G401 (cell line): ENCODE data around the gene RNF180. TPM values are rescaled to one million over a fixed set of nuclear protein-coding genes. Genes with fewer than 3 reads are reported as not detected.

ENCODE experiments used
- DNase-seq: peaks from one replicate; pipeline ENCODE4 v3.0.0-alpha.2; 2015; ENCODE audit warnings: low spot score
- in situ Hi-C: cut with HindIII; loops from 2 replicates; pipeline ENCODE4 v1.10.0; 2016; ENCODE audit warnings: low sequenced_read_pairs, mixed read lengths
- total RNA-seq: library from RNA; depleted of rRNA; stranded (reverse); fragments of >200 nt; shearing (Covaris generic); gene quantifications from 2 replicates; pipeline ENCODE4 v1.2.3, GENCODE V29; 2014; rRNA removed

The RNF180 gene, protein sequence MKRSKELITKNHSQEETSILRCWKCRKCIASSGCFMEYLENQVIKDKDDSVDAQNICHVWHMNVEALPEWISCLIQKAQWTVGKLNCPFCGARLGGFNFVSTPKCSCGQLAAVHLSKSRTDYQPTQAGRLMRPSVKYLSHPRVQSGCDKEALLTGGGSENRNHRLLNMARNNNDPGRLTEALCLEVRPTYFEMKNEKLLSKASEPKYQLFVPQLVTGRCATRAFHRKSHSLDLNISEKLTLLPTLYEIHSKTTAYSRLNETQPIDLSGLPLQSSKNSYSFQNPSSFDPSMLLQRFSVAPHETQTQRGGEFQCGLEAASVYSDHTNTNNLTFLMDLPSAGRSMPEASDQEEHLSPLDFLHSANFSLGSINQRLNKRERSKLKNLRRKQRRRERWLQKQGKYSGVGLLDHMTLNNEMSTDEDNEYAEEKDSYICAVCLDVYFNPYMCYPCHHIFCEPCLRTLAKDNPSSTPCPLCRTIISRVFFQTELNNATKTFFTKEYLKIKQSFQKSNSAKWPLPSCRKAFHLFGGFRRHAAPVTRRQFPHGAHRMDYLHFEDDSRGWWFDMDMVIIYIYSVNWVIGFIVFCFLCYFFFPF
- total RNA-seq: not detected in 2 replicates

DNA sequence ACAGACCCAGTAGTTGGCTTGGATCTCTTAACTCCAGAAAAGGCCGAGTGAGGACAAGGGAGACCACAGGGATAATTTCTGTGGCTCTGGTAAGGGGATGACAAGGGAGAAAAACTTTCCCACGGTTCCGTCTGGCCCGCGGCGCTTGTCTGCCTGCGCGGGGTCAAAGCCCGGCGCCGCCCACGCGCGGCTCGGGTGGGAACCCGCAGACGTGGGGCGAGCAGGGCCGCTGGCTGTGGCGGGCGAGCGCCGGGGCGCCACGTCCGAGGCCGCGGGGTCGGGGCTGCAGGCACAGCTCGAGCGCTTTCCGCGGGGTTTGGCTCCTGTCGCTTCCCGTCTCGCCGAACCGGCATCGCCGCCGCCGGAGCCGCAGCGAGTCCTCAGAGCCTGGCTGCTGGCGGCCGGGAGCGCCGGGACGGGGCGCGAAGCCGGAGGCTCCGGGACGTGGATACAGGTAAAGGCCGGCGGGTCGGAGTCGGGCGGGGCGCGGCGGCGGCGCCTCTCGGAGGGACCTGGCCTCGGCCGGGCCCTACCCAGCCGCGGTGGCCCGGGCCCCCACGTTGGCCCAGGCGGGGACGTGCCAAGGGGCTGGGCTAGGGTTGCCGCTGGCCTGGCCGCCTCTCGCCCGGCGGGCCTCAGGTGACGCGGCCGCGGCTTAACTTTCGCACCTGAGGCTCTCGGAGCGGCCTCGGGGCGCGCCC, at the start of gene RNF180:
Gene RNF180 (plus strand): TSS at position 344 of the 701 bp plus-strand sequence. CDS start 34,965 bp downstream, outside the sequence.
- in situ Hi-C loops: no loop called here

DNA sequence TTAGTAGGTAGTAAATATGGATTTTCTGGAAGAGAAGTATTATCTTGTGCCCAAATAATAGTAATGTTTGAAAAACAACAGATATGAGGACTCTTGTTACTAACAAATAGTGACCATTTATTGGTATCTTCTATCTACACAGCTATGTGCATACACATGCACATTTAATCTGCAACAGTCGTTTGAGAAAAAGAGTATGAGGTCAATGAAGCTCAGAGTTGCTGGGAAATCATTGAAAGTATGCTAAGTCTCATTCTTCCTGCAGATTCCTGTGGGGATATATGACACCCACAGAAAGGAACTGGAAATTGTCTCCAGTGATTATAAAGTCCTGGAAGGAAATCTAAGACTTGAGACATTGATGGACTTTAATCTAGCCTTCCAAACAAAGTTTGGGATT, 40.1 kb upstream of the RNF180 start:
- DNase-seq: no peak
- in situ Hi-C loops: no loop called here

More for the DNA sequence above, at the start of gene RNF180:
- peak; percentile 49 for DNase-seq

DNA sequence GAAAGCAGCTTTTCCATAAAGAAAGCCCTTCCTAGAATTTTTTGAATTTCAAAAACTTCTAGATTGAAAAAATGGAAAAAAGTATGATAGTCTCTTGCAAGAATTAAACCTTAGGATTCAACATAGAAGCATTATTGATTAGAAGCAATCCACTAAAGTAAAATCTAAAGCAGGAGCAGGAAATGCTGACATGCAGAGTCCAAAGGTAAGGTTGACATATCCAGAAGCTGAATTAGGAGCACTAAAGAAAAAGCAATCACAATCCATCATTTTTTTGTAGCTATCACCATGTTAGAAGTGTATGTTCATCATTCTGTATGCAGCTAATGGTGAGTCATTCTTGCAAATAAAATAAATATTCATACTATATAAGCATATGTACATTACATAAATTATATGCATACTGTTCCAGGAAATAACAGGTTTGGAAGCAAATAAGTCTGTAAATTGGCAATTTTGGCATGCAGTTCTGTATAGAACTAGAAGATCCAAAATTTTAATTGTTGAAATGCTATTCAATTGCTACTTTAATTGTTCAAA, 39.4 kb upstream of the RNF180 start:
- in situ Hi-C loops: no loop called here
- no peak for DNase-seq

DNA sequence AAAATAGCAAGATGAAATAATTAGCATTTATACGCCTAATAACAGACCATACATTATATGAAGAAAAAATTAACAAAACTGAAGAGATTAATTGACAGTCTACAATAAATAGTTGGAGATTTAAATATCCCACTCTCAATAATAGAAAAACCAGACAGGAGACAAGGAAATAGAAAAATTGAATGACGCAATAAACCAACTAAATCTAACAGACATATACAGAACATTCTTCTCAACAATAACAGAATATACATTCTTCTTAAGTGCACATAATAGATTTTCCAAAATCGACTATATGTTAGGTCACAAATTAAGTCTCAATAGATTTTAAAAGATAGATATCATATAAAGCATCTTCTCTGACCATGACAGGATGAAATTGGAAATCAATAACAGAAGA, 25.6 kb upstream of the RNF180 start:
- in situ Hi-C loops: no loop called here
- no peak for DNase-seq

DNA sequence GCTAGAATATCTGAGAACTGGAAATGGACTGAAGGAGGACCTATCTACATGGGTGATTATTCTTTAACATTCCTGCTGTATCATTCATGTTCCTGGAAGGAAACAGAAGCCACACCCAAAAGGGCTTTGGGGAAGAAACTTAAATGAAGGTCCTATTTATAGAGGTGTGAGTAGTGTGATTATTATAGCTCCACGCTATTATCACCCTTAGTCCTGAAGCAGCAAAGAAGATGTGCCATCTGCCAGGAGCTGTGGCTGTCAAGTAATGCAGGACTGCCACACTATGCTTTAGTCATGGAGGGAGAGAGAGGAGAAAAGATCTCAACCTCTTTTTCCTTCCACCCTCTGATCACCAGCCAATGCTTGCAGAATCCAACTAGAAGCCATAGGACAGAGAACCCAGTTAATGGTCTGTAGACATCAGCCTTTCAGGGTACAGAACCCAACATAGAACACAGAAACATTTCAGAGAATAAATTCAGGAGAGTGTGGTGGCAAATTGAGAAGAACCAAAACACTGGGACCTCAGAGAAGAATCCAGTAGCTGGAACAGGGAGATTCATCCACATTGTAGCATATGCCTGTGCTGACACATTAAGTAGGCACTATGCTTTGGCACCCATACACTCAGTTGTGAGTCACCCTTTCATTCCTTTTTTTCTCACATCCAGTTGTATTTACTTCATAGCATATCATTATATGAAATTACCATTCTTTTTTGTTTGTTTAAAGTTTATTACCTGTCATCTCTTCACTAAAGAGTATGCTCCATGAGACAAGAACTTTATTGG, 21.0 kb upstream of the RNF180 start:
- in situ Hi-C loops: no loop called here
- DNase-seq: no peak

DNA sequence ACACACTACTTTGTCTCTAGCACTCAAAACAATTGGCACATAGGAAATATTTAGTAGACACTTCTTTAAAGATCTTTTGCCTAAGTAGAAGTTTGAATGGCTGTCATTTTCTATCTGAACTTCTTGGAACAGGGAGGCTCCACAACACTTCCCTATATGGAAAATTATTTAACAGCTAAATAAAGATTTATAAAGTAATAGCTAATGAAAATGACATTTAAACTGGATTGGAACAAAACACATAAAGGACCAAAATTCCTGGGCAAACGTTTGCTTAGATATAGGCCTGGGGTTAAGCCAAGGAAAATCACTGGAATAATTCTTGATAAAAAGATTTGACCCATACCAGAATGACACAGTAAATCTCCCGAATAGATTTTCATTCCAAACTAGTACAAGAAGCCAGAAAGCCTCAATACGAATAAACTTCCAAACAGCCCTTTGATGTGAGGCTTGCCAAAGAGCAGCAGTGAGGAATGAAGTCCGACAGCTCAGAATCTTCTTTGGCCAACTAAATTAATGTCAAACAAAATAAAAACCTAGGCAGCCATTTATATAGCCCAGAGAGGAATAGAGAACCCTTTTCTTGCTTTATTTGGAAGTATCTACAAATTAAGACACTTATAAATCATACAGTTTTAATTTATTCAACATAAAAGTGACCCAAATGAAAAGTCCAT, 20.3 kb upstream of the RNF180 start:
- in situ Hi-C loops: no loop called here
- no peak for DNase-seq

DNA sequence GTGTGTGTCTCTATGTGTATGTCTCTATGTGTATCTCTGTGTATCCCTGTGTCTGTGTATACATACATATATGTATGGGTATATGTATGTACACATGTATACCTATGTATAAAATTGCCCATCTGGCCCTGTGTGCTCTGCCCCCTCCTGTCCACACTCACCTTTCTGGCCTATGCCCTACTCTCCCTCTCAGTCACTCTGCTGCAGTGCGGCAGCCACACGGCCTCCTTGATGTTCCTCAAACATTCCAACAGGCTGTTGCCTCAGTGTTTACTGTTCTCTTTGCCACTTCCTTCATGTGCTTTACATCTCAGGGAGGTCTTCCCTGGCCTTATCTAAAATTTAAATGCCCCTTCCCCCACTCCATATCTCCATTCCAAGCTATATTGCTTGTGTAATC, 18.3 kb upstream of the RNF180 start:
- in situ Hi-C loops: no loop called here
- DNase-seq: no peak

DNA sequence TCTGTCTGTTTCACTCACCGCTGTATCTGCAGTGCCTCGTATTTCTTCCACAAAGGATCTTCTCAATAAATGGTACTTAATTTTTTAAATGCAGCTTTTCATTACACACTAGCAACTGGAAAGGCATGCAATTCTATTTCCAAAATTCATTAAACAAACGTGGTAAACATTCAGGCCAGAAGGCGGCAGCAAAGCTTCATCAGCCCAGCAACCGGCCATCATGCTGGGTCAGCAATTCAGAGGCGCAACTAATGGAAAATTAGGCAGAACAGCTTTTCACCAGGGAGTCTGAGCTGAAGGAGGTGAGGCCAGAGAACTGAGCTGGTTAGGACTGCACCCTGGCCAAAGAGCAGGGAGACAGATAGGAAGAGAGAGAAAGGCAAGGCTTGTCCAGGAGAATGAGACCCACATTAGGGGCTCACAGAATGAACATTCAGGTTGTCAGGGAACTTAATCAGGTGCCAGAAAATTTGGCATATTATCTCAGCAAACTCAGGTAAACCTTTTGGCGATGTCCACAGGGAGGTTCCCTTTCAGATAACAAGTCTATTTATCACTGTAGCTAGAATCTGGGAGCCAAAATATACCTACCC, 17.7 kb upstream of the RNF180 start:
- DNase-seq: peak; percentile 75
- in situ Hi-C loops: no loop called here

DNA sequence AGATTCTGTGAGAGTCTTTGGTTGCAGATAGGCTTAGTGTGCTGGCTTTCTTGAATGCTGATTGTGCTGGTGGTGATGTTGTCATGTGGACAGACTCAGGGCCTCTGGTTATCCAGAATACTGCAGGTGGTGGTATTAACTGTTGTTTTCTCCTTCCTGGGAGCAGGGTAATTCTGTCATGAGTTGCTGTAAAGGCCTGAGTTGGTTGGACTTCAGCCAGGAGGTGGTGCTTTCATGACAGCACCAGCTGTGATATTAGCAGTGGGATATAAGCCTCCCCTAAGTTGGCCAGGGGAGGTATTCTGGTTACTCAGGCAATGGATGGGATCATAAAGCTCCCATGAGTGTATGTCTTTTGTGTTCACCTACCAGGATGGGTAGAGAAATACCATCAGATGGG, 16.4 kb upstream of the RNF180 start:
- no peak for DNase-seq
- in situ Hi-C loops: no loop called here

DNA sequence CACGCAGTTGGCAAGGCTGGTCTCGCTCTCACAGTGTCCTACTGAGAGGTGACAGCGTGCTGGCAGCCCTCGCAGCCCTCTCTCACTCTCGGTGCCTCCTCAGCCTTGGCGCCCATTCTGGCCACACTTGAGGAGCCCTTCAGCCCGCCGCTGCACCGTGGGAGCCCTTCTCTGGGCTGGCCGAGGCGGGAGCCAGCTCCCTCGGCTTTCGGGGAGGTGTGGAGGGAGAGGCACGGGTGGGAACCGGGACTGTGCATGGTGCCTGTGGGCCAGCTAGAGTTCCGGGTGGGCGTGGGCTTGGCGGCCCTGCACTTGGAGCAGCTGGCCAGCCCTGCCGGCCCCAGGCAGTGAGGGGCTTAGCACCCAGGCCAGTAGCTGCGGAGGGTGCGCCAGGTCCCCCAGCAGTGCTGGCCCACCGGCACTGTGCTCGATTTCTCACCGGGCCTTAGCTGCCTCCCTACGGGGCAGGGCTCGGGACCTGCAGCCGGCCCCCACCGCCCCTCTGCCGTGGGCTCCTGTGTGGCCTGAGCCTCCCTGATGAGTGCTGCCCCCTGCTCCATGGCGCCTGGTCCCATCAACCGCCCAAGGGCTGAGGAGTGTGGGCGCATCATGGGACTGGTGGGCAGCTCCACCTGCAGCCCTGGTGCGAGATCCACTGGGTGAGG, 15.7 kb upstream of the RNF180 start:
- DNase-seq: no peak
- in situ Hi-C loops: no loop called here

DNA sequence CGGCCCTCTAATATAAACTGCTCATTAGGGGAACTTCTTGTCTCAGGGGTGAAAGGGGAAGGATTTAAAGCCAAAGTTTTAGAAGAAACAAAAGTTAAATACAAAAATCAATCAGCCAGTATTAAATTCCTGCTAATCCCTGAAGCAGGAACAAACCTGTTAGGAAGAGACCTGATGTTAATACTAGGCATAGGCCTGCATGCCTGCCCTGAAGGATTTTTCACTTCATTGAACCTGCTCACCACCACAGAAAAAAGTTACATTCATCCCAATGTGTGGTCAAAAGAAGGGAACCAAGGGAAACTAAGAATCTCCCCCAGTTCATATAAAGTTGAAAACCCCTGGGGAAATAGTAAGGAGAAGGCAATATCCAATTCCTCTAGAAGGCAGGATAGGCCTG, 9.4 kb upstream of the RNF180 start:
- in situ Hi-C loops: no loop called here
- DNase-seq: no peak

DNA sequence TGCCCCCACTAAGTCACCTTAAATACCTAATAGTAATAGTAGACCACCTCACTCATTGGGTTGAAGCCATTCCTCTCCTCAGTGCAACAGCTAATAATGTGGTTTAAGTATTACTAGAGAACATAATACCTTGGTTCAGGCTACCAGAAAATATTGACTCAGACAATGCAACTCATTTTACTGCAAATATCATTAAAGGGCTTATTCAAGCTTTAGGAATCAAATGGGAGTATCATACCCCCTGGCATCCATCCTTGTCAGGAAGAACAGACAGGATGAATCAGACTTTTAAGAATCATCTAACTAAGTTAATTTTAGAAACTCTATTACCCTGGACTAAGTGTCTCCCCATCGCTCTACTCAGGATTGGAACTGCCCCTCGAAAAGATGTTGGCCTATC, 6.8 kb upstream of the RNF180 start:
- DNase-seq: no peak
- in situ Hi-C loops: no loop called here

DNA sequence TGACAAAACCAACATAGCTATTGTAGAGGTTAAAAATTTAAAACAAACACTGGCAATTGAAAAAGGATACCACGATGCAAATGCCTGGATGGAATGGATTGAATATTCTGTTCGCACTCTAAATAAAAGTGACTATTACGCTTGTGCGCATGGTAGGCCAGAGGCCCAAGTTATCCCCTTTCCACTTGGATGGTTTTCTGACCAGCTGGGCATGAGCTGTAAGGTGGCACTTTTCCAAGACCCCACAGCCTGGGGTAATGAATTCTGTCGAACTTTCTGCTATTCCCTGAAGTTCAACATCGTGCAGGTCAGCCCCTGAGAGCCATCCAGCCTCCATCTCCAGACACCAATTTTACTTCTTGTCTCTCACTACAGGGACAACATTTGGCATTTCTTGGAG, 5.4 kb upstream of the RNF180 start:
- no peak for DNase-seq
- in situ Hi-C loops: no loop called here

DNA sequence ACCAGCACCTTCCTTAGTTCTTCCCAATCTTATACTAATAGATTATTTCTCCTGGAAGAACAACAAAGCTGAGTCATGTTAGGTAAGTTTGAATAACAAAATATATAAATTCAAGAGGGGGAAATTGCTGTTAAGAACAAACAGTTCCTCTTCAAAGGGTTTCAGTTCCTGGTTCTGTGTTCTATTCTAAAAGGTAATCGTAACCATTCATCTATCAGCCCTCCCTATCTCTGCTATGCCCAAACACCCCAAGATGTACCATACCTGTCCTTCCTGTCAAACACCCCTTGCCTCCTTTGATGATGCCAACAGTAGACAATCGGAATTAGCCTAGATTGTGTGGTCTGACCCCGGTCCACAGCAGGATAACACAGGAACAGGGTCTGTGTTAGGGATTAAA, 4.2 kb upstream of the RNF180 start:
- no peak for DNase-seq
- in situ Hi-C loops: no loop called here

DNA sequence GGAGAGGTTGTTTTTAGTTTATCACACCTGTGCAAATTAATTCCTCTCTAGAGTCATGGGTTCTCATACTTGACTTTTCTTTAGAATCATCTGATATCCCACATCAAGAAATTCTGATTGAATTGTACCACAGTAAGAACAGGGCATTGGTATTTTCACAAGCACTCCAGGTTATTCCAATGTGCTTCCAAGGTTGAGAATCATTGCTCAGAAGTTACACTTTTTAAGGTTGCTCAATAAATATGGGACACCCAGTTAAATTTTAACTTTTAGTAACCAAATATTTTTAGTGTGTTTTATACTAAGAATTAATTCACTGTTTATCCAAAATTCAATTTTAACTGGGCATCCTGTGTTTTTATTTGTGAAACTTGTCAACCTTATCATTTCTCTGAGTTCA, 2.5 kb upstream of the RNF180 start:
- no peak for DNase-seq
- in situ Hi-C loops: no loop called here

DNA sequence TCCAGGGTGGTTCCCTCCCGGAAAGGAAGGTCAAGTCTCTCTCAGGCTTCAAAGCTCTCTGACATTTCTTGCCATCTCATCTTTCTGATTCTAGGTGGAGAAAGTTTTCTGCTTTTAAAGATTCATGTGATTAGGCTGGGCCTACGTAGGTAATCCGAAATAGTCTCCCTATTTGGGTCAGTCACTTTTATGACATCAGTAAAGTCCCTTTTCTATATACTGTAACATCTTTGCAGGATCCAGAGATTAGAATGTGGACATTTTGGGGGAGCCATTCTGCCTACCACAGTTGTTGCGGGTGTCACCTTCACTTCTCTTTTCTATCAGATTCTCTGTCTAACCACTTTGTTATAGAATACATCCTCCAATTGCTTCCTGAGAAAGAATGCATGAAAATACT, 1.9 kb upstream of the RNF180 start:
- in situ Hi-C loops: no loop called here
- no peak for DNase-seq

DNA sequence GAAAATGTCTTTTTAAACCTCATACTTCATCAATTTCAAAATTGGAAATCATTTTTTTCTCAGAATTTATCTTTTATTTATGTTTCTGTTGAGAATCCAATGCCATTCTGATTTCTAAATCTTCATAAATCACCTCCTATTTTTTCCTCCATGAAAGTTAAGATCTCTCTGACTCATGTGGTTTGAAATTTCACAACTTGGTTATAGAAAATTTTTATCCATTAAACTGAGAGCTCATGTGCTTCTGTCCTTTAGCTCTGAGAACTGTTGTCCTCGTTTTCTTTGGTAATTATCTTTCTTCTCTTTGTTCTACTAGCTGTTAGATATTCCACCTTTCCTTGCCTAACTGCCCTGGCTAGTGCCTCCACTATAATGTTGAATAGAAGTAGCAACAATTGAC, 1.5 kb upstream of the RNF180 start:
- no peak for DNase-seq
- in situ Hi-C loops: no loop called here

DNA sequence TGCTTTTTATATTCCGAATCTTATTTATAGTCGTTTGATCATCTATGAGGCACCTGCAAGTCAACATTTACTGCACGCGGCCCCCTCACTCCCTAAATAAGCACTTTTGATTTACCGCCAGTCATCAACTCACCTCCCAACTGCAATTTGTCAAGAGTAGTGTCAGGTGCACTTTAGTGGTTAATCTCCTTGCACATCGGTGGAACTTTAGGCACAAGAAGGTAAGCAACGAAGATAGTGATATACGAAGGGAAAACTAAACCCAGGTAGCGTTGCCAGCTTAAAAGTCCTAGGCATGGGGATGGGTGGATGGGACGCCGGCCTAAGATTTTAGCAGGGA, 513 bp upstream of the RNF180 start:
- peak; percentile 41 for DNase-seq
- in situ Hi-C loops: no loop called here
